GM18873 (cell line): ENCODE data around the gene PTPRT.

ENCODE experiments used
- ATAC-seq: cut with Tn5 transposase; IDR thresholded peaks from one replicate; pipeline ENCODE4 v1.9.1; 2021; ENCODE audit warnings: mild to moderate bottlenecking, moderate library complexity, moderate number of reproducible peaks; ENCODE audit not compliant: unreplicated experiment, low FRiP score

PTPRT gene

GRCh38 chr20:43137160-43137559 is 52.5 kb downstream of the PTPRT start:
- ATAC-seq, result no peak

GRCh38 chr20:43124241-43124640 is 65.5 kb downstream of the PTPRT start:
- ATAC-seq, result no peak

- ATAC-seq, result no peak
Observed at GRCh38 chr20:43123180-43123579, 66.5 kb downstream of the PTPRT start.

GRCh38 chr20:43119720-43120119 is 70.0 kb downstream of the PTPRT start:
- no peak for ATAC-seq

GRCh38 chr20:43102394-43102793 is 87.3 kb downstream of the PTPRT start:
- no peak for ATAC-seq

- ATAC-seq, result no peak
Observed at GRCh38 chr20:43096931-43097260, 92.8 kb downstream of the PTPRT start.

- no peak for ATAC-seq
Observed at GRCh38 chr20:43096126-43096930, 93.4 kb downstream of the PTPRT start.

- ATAC-seq, result no peak
Observed at GRCh38 chr20:43095034-43095433, 94.7 kb downstream of the PTPRT start.

GRCh38 chr20:43092386-43093088 is 97.2 kb downstream of the PTPRT start:
- ATAC-seq, result no peak

- no peak for ATAC-seq
Observed at GRCh38 chr20:43068482-43068881, 121.2 kb downstream of the PTPRT start.

GRCh38 chr20:43066125-43066524 is 123.6 kb downstream of the PTPRT start:
- ATAC-seq, result no peak

- no peak for ATAC-seq
Observed at GRCh38 chr20:43065299-43065698, 124.4 kb downstream of the PTPRT start.

GRCh38 chr20:43058077-43058476 is 131.6 kb downstream of the PTPRT start:
- ATAC-seq, result no peak

- ATAC-seq, result no peak
Observed at GRCh38 chr20:43057317-43057716, 132.4 kb downstream of the PTPRT start.

GRCh38 chr20:43055181-43055884 is 134.4 kb downstream of the PTPRT start:
- ATAC-seq, result no peak

- no peak for ATAC-seq
Observed at GRCh38 chr20:43052532-43052931, 137.2 kb downstream of the PTPRT start.

GRCh38 chr20:43046966-43047365 is 142.7 kb downstream of the PTPRT start:
- no peak for ATAC-seq

- ATAC-seq, result no peak
Observed at GRCh38 chr20:43043887-43044286, 145.8 kb downstream of the PTPRT start.

- no peak for ATAC-seq
Observed at GRCh38 chr20:43040427-43040826, 149.3 kb downstream of the PTPRT start.

GRCh38 chr20:43037605-43038309 is 151.9 kb downstream of the PTPRT start:
- no peak for ATAC-seq
